ENCODE data around the gene CSAG2.

The CSAG2 gene

GRCh38 chrX:152658302-152658701 lies 50.8 kb downstream of the CSAG2 start:
- DNase-seq: no peak
